ENCODE measurements around the gene PLCL1.

The PLCL1 gene

GRCh38 chr2:198168651-198169050, 364.3 kb downstream of the PLCL1 start:
- Histone ChIP-seq H3K9me3 (ENCODE audit: low read length) (no peaks in the 10 kb centered on the region), H4K20me1 (ENCODE audit: insufficient read depth, low read length) (no peaks in the 10 kb centered on the region), H3K4me1 (ENCODE audit: insufficient read depth, low read length, severe bottlenecking) (no peaks in the 10 kb centered on the region), H3K79me2 (ENCODE audit: insufficient read depth, low read length) (no peaks in the 10 kb centered on the region), H3K4me2 (ENCODE audit: low read length) (no peak overlapping the region), H3K9me2 (ENCODE audit: low read depth, low read length) (no peaks in the 10 kb centered on the region), H3K27me3 (ENCODE audit: insufficient read depth, low read length) (no peaks in the 10 kb centered on the region), H3K27ac (ENCODE audit: low read depth, low read length, poor library complexity, severe bottlenecking) (no peak overlapping the region), H3K9ac (ENCODE audit: low read length) (no peak overlapping the region), H2AFZ (ENCODE audit: low read length) (no peak overlapping the region), H3K36me3 (ENCODE audit: insufficient read depth, low read length) (no peaks in the 10 kb centered on the region), H3K4me3 (ENCODE audit: low read depth, low read length, poor library complexity, severe bottlenecking) (no peak overlapping the region), H3F3A (ENCODE audit: insufficient read depth, low read length) (no peaks in the 10 kb centered on the region)
- TF ChIP-seq EZH2 (IDR thresholded peaks at IDR 0.05; ENCODE audit: borderline replicate concordance, low read length) (no peak), CTCF (IDR thresholded peaks at IDR 0.05; ENCODE audit: low read length) (no peak)

- Histone ChIP-seq H3K36me3 (ENCODE audit: insufficient read depth, low read length) (no peaks in the 10 kb centered on the region), H2AFZ (ENCODE audit: low read length) (no peak overlapping the region), H3K4me1 (ENCODE audit: insufficient read depth, low read length, severe bottlenecking) (no peaks in the 10 kb centered on the region), H3K27ac (ENCODE audit: low read depth, low read length, poor library complexity, severe bottlenecking) (no peak overlapping the region), H3K4me3 (ENCODE audit: low read depth, low read length, poor library complexity, severe bottlenecking) (no peak overlapping the region), H3K9me2 (ENCODE audit: low read depth, low read length) (no peaks in the 10 kb centered on the region), H3K9me3 (ENCODE audit: low read length) (no peaks in the 10 kb centered on the region), H4K20me1 (ENCODE audit: insufficient read depth, low read length) (no peaks in the 10 kb centered on the region), H3K79me2 (ENCODE audit: insufficient read depth, low read length) (no peaks in the 10 kb centered on the region), H3F3A (ENCODE audit: insufficient read depth, low read length) (no peaks in the 10 kb centered on the region), H3K4me2 (ENCODE audit: low read length) (no peak overlapping the region), H3K9ac (ENCODE audit: low read length) (no peak overlapping the region), H3K27me3 (ENCODE audit: insufficient read depth, low read length) (no peaks in the 10 kb centered on the region)
- no peak for TF ChIP-seq CTCF (IDR thresholded peaks at IDR 0.05; ENCODE audit: low read length)
- no peak for TF ChIP-seq EZH2 (IDR thresholded peaks at IDR 0.05; ENCODE audit: borderline replicate concordance, low read length)
These were observed 368.8 kb downstream of the PLCL1 start for GRCh38 chr2:198173242-198173641.

GRCh38 chr2:198173864-198174263, 369.5 kb downstream of the PLCL1 start:
- Histone ChIP-seq H2AFZ (ENCODE audit: low read length) (no peak overlapping the region), H3F3A (ENCODE audit: insufficient read depth, low read length) (no peaks in the 10 kb centered on the region), H3K27me3 (ENCODE audit: insufficient read depth, low read length) (no peaks in the 10 kb centered on the region), H3K9me2 (ENCODE audit: low read depth, low read length) (no peaks in the 10 kb centered on the region), H3K4me2 (ENCODE audit: low read length) (no peak overlapping the region), H3K4me3 (ENCODE audit: low read depth, low read length, poor library complexity, severe bottlenecking) (no peak overlapping the region), H3K79me2 (ENCODE audit: insufficient read depth, low read length) (no peaks in the 10 kb centered on the region), H3K36me3 (ENCODE audit: insufficient read depth, low read length) (no peaks in the 10 kb centered on the region), H3K27ac (ENCODE audit: low read depth, low read length, poor library complexity, severe bottlenecking) (no peak overlapping the region), H3K9me3 (ENCODE audit: low read length) (no peaks in the 10 kb centered on the region), H4K20me1 (ENCODE audit: insufficient read depth, low read length) (no peaks in the 10 kb centered on the region), H3K9ac (ENCODE audit: low read length) (no peak overlapping the region), H3K4me1 (ENCODE audit: insufficient read depth, low read length, severe bottlenecking) (no peaks in the 10 kb centered on the region)
- TF ChIP-seq EZH2 (IDR thresholded peaks at IDR 0.05; ENCODE audit: borderline replicate concordance, low read length) (no peak), CTCF (IDR thresholded peaks at IDR 0.05; ENCODE audit: low read length) (no peak)
